Endothelial cell of umbilical vein (primary cell): ENCODE results near the gene KLHL10. TPM values are rescaled to one million over a fixed set of nuclear protein-coding genes. Genes with fewer than 3 reads are reported as not detected.

Source experiments
- BruUV-seq: library from RNA; stranded (reverse); fragments of 400-500 nt; replicated peaks from 2 replicates; lab custom pipeline; 2021; lab: Mats Ljungman, UMichigan
- CTCF ChIA-PET: fragments of 300-600, 350-600 bp; sonication (Branson Sonifier 250); formaldehyde crosslinking; loops from one replicate; lab custom pipeline; 2021; ENCODE audit warnings: antibody characterized with exemption, inconsistent platforms; lab: Charles Lee
- POLR2A ChIA-PET: fragments of 300-600, 350-600 bp; sonication (Branson Sonifier 250); formaldehyde crosslinking; loops from one replicate; lab custom pipeline; 2021; ENCODE audit warnings: antibody characterized with exemption, inconsistent platforms; lab: Charles Lee
- DNase-seq: peaks from one replicate; pipeline ENCODE4 v3.0.0-alpha.2; 2011; ENCODE audit warnings: low read depth, low spot score
- FAIRE-seq: peaks from 2 replicates; lab custom pipeline; 2011; peaks lifted over from hg19 to GRCh38; lab: Jason Lieb, UNC
- H2AFZ ChIP-seq: 2 replicates; pipeline ENCODE4 v1.6.0; 2012; ENCODE audit warnings: low read depth, low read length, control low read depth, inconsistent platforms
- H3K27ac ChIP-seq: 2 replicates; pipeline ENCODE4 v1.5.1; 2011; ENCODE audit warnings: low read depth, mild to moderate bottlenecking, control low read depth, low read length, moderate library complexity; ENCODE audit not compliant: insufficient read depth
- H3K27me3 ChIP-seq, 2 experiments: 2 replicates each; pipeline versions ENCODE4 v1.6.0 to v1.6.1; 2011; ENCODE audit warnings: low read length in 2 of 2, mixed read lengths in 1 of 2; ENCODE audit not compliant: control insufficient read depth in 2 of 2, insufficient read depth in 2 of 2
- H3K36me3 ChIP-seq, 2 experiments: 2 replicates in 1 of 2; 3 replicates in 1 of 2; pipeline ENCODE4 v1.5.1; 2011; ENCODE audit warnings: low read length in 2 of 2, mild to moderate bottlenecking in 1 of 2, moderate library complexity in 1 of 2; ENCODE audit not compliant: control insufficient read depth in 2 of 2, insufficient read depth in 2 of 2; ENCODE audit errors: extremely low read depth in 1 of 2
- H3K4me1 ChIP-seq: 3 replicates; pipeline ENCODE4 v1.5.1; 2011; ENCODE audit warnings: mild to moderate bottlenecking, low read length; ENCODE audit not compliant: control insufficient read depth, insufficient read depth; ENCODE audit errors: extremely low read depth
- H3K4me2 ChIP-seq: 2 replicates; pipeline ENCODE4 v1.6.1; 2011; ENCODE audit warnings: low read length, control low read depth, mixed read lengths; ENCODE audit not compliant: insufficient read depth
- H3K4me3 ChIP-seq, 3 experiments: fragments of 200-600 bp in 1 of 3; sonication (generic), shearing (Covaris generic) in 1 of 3; replicated peaks in 1 of 3; 2 replicates each; pipeline ENCODE4 v1.5.1; 2011 to 2016; ENCODE audit warnings: control low read depth in 3 of 3, low read length in 3 of 3, mild to moderate bottlenecking in 2 of 3, inconsistent platforms in 1 of 3, low read depth in 1 of 3, moderate library complexity in 1 of 3; ENCODE audit not compliant: insufficient read depth in 1 of 3
- H3K79me2 ChIP-seq: 2 replicates; pipeline ENCODE4 v1.6.0; 2012; ENCODE audit warnings: low read length, inconsistent platforms; ENCODE audit not compliant: control insufficient read depth, insufficient read depth
- H3K9ac ChIP-seq: replicated peaks from 2 replicates; pipeline ENCODE3; 2011; ENCODE audit warnings: low read length, control low read depth; ENCODE audit not compliant: insufficient read depth; ENCODE audit errors: extremely low read depth
- H3K9me1 ChIP-seq: replicated peaks from 3 replicates; pipeline ENCODE4 v1.6.0; 2011; ENCODE audit warnings: mild to moderate bottlenecking, low read length; ENCODE audit not compliant: control insufficient read depth, insufficient read depth; ENCODE audit errors: extremely low read depth
- H3K9me3 ChIP-seq: replicated peaks from 2 replicates; pipeline ENCODE4 v1.5.1; 2012; ENCODE audit warnings: low read length, inconsistent platforms; ENCODE audit not compliant: control insufficient read depth, insufficient read depth
- H4K20me1 ChIP-seq: replicated peaks from 2 replicates; pipeline ENCODE3; 2011; ENCODE audit warnings: mild to moderate bottlenecking, low read length; ENCODE audit not compliant: control insufficient read depth, insufficient read depth; ENCODE audit errors: extremely low read depth
- EZH2 ChIP-seq: IDR thresholded peaks from 2 replicates; pipeline ENCODE4 v1.6.1; 2012; ENCODE audit warnings: borderline replicate concordance, low read depth, mild to moderate bottlenecking, moderate library complexity, low read length, inconsistent platforms; ENCODE audit not compliant: severe bottlenecking
- FOS ChIP-seq: IDR thresholded peaks from 2 replicates; pipeline ENCODE4 v1.6.1; 2011; ENCODE audit warnings: mild to moderate bottlenecking, low read length, moderate library complexity, borderline replicate concordance; ENCODE audit not compliant: insufficient read depth
- JUN ChIP-seq: IDR thresholded peaks from 2 replicates; pipeline ENCODE4 v1.6.1; 2011; ENCODE audit warnings: borderline replicate concordance, low read depth; ENCODE audit not compliant: insufficient read length, insufficient read depth
- MYC ChIP-seq: IDR thresholded peaks from one replicate; pipeline ENCODE4 v1.6.1; 2011; ENCODE audit warnings: mild to moderate bottlenecking, low read depth, low read length
- POLR2A ChIP-seq: IDR thresholded peaks from 2 replicates; pipeline ENCODE4 v1.6.1; 2012; ENCODE audit warnings: low read depth, mild to moderate bottlenecking, control low read depth, low read length
- POLR2AphosphoS5 ChIP-seq: IDR thresholded peaks from 2 replicates; pipeline ENCODE4 v1.6.1; 2012; ENCODE audit warnings: low read depth, mild to moderate bottlenecking, control low read depth, low read length, moderate library complexity; ENCODE audit not compliant: insufficient read depth
- dilution Hi-C: fragments of 300-500 bp; cut with MboI; formaldehyde crosslinking; loops from one replicate; pipeline ENCODE4 v1.15.0; 2019; ENCODE audit warnings: low sequenced_read_pairs; ENCODE audit not compliant: extremely low pct_ligation_motif_present
- intact Hi-C: fragments of 100-400 bp; cut with micrococcal nuclease; formaldehyde crosslinking; loops from one replicate; pipeline ENCODE4 v1.10.0; 2022
- polyA plus RNA-seq, 4 experiments: library from polyadenylated mRNA; depleted of rRNA in 3 of 4; stranded (reverse) in 3 of 4; unstranded in 1 of 4; fragments of >200 nt; gene quantifications; 2 replicates each; pipeline versions ENCODE4 v1.2.1 to v1.2.3, GENCODE V29; 2011 to 2012; ENCODE audit warnings: missing spikeins in 1 of 4
- total RNA-seq: library from RNA; stranded (reverse); gene quantifications from 2 replicates; pipeline ENCODE4 v1.2.3, GENCODE V29; 2021
- TF ChIP-seq, protein P1 (sequence below), 2 donors: IDR thresholded peaks; 1 replicate in 1 of 2; 2 replicates in 1 of 2; pipeline ENCODE4 v1.5.1; 2011; ENCODE audit warnings: low read length in 2 of 2, mild to moderate bottlenecking in 2 of 2, moderate library complexity in 2 of 2, control low read depth in 1 of 2, inconsistent platforms in 1 of 2, low read depth in 1 of 2; ENCODE audit not compliant: insufficient read depth in 1 of 2; ENCODE audit errors: extremely low read depth in 1 of 2
- TF ChIP-seq, protein P2 (sequence below): IDR thresholded peaks from 2 replicates; pipeline ENCODE4 v1.6.1; 2011; ENCODE audit not compliant: insufficient read depth, insufficient read length

The KLHL10 gene
- total and polyA plus RNA-seq, 2 donors (not counting 3 experiments of a cell fraction or from before 2014, with no cell fraction given): 0.10 TPM; not detected in 1

DNA sequence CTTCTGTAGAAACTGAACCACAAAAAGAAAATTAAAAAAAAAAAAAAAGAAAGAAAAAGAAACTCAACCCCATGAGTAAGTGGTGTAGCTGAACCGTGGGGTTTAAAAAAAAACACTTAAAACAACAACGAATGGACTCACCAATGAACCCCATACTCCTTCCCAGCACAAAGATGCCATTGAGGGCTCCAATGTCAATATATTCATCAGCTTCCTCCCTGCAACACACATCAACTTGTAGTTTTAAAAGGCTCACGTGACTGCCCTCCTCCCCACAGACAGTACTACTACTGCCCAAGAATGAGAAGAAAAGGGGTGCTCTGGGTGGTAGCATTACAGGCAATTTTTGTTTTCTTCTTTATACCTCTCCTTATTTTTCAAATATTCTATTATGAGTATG lies 30.9 kb downstream of the KLHL10 start:
- no peak overlapping the region for H2AFZ ChIP-seq
- TF ChIP-seq JUN: no peak
- TF ChIP-seq EZH2: no peak
- TF ChIP-seq POLR2A: no peak
- no peak for TF ChIP-seq FOS
- TF ChIP-seq, protein P1, sequence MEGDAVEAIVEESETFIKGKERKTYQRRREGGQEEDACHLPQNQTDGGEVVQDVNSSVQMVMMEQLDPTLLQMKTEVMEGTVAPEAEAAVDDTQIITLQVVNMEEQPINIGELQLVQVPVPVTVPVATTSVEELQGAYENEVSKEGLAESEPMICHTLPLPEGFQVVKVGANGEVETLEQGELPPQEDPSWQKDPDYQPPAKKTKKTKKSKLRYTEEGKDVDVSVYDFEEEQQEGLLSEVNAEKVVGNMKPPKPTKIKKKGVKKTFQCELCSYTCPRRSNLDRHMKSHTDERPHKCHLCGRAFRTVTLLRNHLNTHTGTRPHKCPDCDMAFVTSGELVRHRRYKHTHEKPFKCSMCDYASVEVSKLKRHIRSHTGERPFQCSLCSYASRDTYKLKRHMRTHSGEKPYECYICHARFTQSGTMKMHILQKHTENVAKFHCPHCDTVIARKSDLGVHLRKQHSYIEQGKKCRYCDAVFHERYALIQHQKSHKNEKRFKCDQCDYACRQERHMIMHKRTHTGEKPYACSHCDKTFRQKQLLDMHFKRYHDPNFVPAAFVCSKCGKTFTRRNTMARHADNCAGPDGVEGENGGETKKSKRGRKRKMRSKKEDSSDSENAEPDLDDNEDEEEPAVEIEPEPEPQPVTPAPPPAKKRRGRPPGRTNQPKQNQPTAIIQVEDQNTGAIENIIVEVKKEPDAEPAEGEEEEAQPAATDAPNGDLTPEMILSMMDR (IDR thresholded peaks at IDR 0.05; ENCODE audit: extremely low read depth in 1 of 2, insufficient read depth in 1 of 2, low read depth in 1 of 2, low read length in 2 of 2): no peak
- TF ChIP-seq, protein P2, sequence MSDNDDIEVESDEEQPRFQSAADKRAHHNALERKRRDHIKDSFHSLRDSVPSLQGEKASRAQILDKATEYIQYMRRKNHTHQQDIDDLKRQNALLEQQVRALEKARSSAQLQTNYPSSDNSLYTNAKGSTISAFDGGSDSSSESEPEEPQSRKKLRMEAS: no peak
- no peak for TF ChIP-seq POLR2AphosphoS5
- no peak for TF ChIP-seq MYC
- H3K4me2 ChIP-seq: no peak overlapping the region
- no peak for DNase-seq
- H3K27ac ChIP-seq: no peak overlapping the region
- H3K27me3 ChIP-seq: no peaks in the 10 kb centered on the region
- H3K79me2 ChIP-seq: peaks cover 11% of the 10 kb centered on the region
- no peak for FAIRE-seq
- dilution Hi-C loops (no loop called here), intact Hi-C loops (no loop called here)
- BruUV-seq: no TSS peak
- ChIA-PET CTCF (no interaction called here), POLR2A (no interaction called here)
- H3K9me3 ChIP-seq: no peaks in the 10 kb centered on the region
- H3K9me1 ChIP-seq: no peaks in the 10 kb centered on the region
- H3K4me3 ChIP-seq: no peak overlapping the region
- no peak overlapping the region for H3K9ac ChIP-seq
- H4K20me1 ChIP-seq: no peaks in the 10 kb centered on the region
- H3K36me3 ChIP-seq: peaks cover 31 to 34% of the 10 kb centered on the region in 2 experiments
- peaks cover 9% of the 10 kb centered on the region for H3K4me1 ChIP-seq
